K562 (cell line): ENCODE measurements around the gene GDF11. TPM values are rescaled to one million over a fixed set of nuclear protein-coding genes. Genes with fewer than 3 reads are reported as not detected.

Experiments used
- ELF2 ChIP-seq: fragments of 250-450 bp; sonication (Bioruptor Pico); IDR thresholded peaks from 2 replicates; pipeline ENCODE4 v1.5.0; 2021; ENCODE audit warnings: mild to moderate bottlenecking
- GATAD2A ChIP-seq: fragments of 450-650 bp; IDR thresholded peaks from 2 replicates; pipeline ENCODE4 v1.6.1; 2017
- HCFC1 ChIP-seq: IDR thresholded peaks from 2 replicates; pipeline ENCODE4 v1.6.1; 2012; ENCODE audit warnings: low read depth, low read length, improper control_type of control experiment
- KAT8 ChIP-seq: fragments of 450-650 bp; IDR thresholded peaks from 2 replicates; pipeline ENCODE4 v1.6.1; 2016; ENCODE audit warnings: low read depth, mild to moderate bottlenecking
- MAFG ChIP-seq: fragments of 450-650 bp; conservative IDR thresholded peaks from 2 replicates; pipeline ENCODE4 v1.6.1; 2016; ENCODE audit warnings: missing genetic modification characterization, missing compliant biosample characterization
- STAG1 ChIP-seq: sonication (generic); formaldehyde crosslinking; IDR thresholded peaks from 2 replicates; pipeline ENCODE4 v1.5.0; 2020; ENCODE audit warnings: missing genetic modification reagents, borderline replicate concordance
- TOE1 ChIP-seq, 2 experiments: fragments of 450-650 bp in 1 of 2; sonication (generic) in 1 of 2; formaldehyde crosslinking in 1 of 2; IDR thresholded peaks; 2 replicates each; pipeline versions ENCODE4 v1.7.1 to v1.8.0; 2016 to 2022; ENCODE audit warnings: borderline replicate concordance in 2 of 2, mild to moderate bottlenecking in 2 of 2, antibody characterized with exemption in 1 of 2, inconsistent platforms in 1 of 2, low read depth in 1 of 2, missing genetic modification reagents in 1 of 2, moderate library complexity in 1 of 2
- ZFX ChIP-seq: sonication (generic); formaldehyde crosslinking; IDR thresholded peaks from 2 replicates; pipeline ENCODE4 v1.8.0; 2022; ENCODE audit warnings: mild to moderate bottlenecking, missing genetic modification reagents, moderate library complexity
- ZNF41 ChIP-seq: fragments of 250-450 bp; sonication (Bioruptor Pico); conservative IDR thresholded peaks from 2 replicates; pipeline ENCODE4 v1.4.0; 2020; ENCODE audit warnings: mild to moderate bottlenecking
- polyA plus RNA-seq, 8 experiments: library from polyadenylated mRNA; depleted of rRNA in 4 of 8; stranded (reverse) in 5 of 8; unstranded in 3 of 8; fragments of >200 nt; fragmentation: Nextera tagmentation in 2 of 8; fragmentation: Illumina TruSeq in 1 of 8; extraction: Ambion mirVana in 2 of 8; extraction: Trizol in 1 of 8; gene quantifications; 2 replicates each; pipeline versions ENCODE4 v1.2.1 to v1.2.3, GENCODE V29; 2011 to 2014; ENCODE audit warnings: inconsistent platforms in 1 of 8, missing spikeins in 1 of 8
- total RNA-seq, 7 experiments: library from RNA; depleted of rRNA in 6 of 7; stranded (reverse); fragments of >200 nt in 6 of 7; fragmentation: Illumina TruSeq in 2 of 7; extraction: Trizol in 2 of 7; gene quantifications; 2 replicates each; pipeline versions ENCODE4 v1.2.1 to v1.2.3, GENCODE V29; 2011 to 2021; ENCODE audit warnings: low replicate concordance in 1 of 7

The GDF11 gene
- total and polyA plus RNA-seq, 9 of the 15 experiments (the other 6 are each of a cell fraction or from before 2014, with no cell fraction given) = 1.4 to 15.7 (median 4.8) TPM

- no peak for TF ChIP-seq ZNF41 (CRISPR knock-in tag)
- TF ChIP-seq ELF2 (CRISPR knock-in tag) = 0 out of 2 replicates have a peak, but pooled peaks have one; percentile 34
- TF ChIP-seq ZFX (CRISPR knock-in tag) = no peak; the same call in 1 of the 2 replicates
- TF ChIP-seq HCFC1 = no peak
- 0 out of 2 replicates have a peak, but pooled peaks have one; percentile 28 for TF ChIP-seq TOE1 (IDR thresholded peaks at IDR 0.05; ENCODE audit: borderline replicate concordance)
- no peak for TF ChIP-seq TOE1 (CRISPR knock-in tag; IDR thresholded peaks at IDR 0.05; ENCODE audit: borderline replicate concordance, low read depth)
- peak; percentile 69 for TF ChIP-seq MAFG (tag)
- TF ChIP-seq STAG1 (CRISPR knock-in tag) = peak; percentile 35; the same call in 1 of the 2 replicates
- no peak for TF ChIP-seq KAT8
- TF ChIP-seq GATAD2A = peak; percentile 38; the same call in 1 of the 2 replicates
- TF ChIP-seq, all 486 proteins: peak for 45
Observed at GRCh38 chr12:55736780-55737580, 5.9 kb upstream of the GDF11 start (continued).
